HG03442 (cell line): Measurements from ENCODE around the gene AP3S2.
"Not testable (repeated sequence)": the region's sequence is repeated elsewhere in the genome, so short reads cannot be mapped to it uniquely, and the experiment has no call there.

Experiments
- ATAC-seq: cut with Tn5 transposase; IDR thresholded peaks from one replicate; pipeline ENCODE4 v1.9.1; 2021; ENCODE audit warnings: mild to moderate bottlenecking, moderate library complexity; ENCODE audit not compliant: unreplicated experiment

Gene AP3S2

DNA sequence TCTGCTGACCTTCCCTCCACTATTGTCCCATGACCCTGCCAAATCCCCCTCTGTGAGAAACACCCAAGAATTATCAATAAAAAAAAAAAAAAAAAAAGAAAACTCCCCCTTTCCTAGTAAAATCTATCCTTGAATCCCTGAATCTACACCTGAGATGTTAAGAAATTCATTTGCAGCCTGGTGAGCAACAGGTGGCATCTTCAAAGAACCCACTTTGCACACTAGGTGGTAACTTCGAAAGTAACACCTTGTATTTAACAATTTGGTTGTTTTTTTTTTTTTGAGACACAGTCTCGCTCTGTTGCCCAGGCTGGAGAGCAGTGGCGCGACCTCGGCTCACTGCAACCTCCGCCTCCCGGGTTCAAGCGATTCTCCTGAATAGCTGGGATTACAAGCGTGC is 24.3 kb downstream of the AP3S2 start:
- ATAC-seq = not testable (repeated sequence)

- no peak for ATAC-seq
Measured at GRCh38 chr15:89864958-89865739, 28.6 kb downstream of the AP3S2 start.

DNA sequence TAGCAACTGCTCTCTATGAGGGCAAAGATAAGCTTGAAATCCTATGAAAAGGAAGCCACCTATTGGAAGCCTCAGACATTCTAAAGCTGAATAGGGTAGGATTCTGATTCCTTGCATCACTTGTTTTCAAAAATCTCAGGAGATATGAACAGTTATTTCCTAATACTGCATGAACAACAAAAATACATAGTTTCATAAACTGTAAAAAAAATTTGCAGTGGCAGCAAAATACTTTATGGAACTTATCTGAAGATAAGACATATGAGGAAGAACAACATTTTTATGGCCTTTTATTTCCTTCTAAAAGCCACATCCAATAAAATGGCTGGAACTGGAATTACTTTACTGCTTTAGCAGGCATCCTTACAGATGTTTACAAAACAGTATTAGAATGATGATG is 29.9 kb downstream of the AP3S2 start:
- no peak for ATAC-seq

DNA sequence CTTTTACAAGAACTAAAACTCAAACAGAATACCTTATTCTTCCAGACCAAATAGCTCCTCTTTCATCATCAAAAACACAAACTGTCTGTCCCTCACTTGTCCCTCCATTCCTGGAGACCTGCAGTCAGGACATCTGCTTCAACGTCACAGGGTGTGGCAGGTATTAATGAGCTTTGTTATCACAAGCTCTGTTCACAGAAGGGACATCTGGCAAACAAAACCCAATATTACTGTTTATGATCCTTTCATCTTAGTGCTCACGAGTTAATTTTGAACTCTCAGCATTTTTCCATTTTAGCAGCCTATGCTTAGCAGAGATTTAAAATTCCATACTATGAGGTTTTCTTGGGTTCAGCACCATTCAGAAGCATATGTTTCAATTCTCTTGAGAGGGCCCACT is 32.9 kb downstream of the AP3S2 start:
- ATAC-seq = no peak

DNA sequence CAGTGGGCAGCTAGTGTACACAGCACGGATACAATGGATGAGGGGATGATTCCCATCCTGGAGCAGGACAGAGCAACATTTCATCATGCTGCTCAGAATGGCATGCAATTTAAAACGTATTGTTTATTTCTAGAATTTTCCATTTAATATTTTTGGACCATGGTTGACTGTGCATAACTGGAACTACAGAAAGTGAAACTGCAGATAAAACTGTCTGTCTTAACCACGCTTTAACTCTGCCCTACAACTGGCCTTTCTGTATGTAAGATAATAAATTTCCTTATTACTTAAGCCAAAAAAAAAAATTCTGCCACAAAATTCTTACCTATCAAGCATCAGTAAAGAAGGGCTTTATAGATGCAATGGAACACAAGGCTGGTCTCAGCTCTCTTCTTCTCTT is 33.4 kb downstream of the AP3S2 start:
- ATAC-seq = no peak

DNA sequence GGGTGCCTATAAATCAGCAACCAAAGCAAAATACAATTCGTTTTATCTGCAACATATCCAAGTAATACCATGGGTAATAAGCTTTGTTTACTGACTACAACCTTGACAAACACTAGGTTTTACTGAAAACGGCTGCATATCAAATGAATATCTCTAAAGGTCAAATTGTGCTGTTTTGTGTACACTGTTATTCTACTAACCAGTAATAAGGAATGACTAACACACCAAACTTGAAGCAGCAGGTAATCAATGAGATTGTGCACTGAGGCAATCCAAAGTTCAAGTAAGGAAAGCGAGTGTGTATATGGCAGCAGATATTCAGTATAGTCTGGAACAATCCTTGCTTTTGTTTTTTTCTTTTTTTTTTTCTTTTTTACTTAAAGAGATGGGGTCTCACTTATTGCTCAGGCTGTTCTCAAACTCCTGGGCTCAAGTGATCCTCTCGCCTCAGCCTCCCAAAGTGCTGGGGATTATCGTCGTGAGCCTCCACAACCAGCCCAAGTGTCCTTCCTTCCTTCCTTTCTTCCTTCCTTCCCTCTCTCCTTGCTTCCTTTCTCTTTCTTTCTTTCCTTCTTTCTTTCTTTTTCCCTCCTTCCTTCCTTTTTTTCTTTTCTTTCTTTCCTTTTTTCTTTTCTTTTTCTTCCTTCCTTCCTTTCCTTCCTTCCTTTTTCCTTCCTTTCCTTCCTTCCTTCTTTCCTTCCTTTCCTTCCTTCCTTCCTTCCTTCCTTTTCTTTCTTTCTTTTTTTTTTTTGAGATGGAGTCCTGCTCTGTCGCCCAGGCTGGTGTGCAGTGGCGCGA is 34.9 kb downstream of the AP3S2 start:
- no peak for ATAC-seq

GRCh38 chr15:89857673-89858072 is 36.1 kb downstream of the AP3S2 start:
- no peak for ATAC-seq

DNA sequence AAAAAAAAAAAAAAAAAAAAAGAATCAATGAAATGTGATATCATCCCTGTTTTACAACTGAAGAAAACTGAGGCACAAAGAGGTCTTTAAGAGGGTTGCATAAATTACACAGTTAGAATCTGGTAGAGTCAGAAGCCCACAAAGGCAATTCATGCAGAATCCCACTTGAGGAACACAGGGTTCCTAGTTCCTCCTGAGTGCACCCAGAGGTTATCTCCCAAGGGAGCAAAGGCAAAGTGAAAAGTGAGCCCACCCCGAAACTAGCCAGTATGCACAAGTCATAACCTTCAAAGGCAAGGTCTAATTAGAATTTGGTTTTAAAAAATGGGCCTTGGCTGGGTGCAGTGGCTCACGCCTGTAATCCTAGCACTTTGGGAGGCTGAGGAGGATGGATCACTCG is 37.8 kb downstream of the AP3S2 start:
- ATAC-seq = no peak

- ATAC-seq = not testable (repeated sequence)
Measured at GRCh38 chr15:89854863-89855262, 38.9 kb downstream of the AP3S2 start.

DNA sequence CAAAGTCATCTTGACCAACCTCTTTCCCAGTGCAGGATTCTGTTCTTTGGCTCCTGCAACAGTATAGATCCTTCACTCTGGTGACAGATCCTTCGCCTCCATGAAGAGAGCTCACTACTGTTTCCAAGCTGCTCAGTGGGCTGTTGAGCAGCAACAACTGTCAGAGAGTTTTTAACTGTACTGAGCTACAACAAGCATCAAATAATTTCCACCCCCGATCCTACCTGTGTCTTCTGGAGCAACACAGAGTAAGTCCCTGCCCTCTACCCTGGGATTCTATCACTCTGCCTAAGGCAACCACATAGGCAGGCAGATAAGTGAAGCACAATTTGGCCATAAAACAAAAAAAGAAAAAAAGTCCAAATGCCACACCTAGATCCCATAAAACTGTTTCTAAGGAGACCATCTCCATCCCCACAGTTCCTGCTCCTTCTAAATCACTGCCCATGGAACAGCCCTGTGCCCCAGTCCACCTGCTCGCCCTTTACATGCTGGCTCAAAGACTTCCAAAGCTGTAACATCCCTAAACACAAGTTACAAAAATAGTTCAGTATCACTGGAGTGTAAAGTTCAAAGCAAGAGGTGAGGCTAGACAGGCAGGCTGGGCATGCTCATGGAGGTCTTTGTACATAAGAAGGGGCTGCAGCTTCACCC is 41.3 kb downstream of the AP3S2 start:
- no peak for ATAC-seq

DNA sequence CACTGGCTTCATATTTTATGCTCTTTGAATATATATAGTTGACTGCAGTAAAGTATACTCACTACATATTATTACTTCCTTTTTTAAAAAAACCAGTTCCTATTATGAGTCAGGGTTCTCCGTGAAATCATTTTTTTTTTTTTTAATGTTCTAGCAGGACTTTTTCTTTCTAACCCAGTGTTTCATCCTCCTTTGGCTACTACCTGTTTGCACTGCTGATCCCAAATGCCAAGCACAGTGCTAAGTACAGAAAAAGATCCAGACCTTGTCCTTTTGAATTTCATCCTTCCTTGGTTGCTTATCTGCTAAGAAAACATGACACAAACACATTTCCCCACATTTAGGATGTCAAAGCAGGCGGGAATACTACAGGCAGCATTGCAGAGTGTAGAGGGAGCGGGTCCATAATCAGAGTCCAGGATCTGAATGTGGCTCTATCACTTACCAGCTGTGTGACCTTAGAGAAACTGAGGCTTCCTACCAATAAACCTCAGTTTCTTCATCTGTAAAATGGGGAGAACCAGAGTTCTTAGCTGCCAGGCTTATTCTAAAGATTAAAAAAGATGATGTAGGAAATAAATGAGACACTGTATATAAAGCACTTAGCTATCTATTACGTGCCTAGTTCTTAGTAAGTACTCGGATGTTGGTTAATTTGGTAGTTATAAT is 42.0 kb downstream of the AP3S2 start:
- ATAC-seq = peak; percentile 70

DNA sequence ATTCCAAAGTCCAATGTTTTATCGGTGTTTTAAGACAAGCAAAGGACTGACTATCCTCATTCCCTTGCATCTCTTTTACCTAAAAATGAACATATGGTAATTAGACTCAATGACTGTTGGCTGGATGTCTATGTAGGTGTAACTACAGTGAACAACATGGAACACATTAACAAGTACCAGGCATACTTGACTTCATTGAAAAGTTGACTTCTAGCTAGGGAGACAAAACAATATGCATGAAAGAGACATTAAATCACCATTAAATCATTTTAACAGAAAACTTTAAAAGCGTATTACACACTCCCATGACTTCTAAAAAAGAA is 44.9 kb downstream of the AP3S2 start:
- no peak for ATAC-seq

DNA sequence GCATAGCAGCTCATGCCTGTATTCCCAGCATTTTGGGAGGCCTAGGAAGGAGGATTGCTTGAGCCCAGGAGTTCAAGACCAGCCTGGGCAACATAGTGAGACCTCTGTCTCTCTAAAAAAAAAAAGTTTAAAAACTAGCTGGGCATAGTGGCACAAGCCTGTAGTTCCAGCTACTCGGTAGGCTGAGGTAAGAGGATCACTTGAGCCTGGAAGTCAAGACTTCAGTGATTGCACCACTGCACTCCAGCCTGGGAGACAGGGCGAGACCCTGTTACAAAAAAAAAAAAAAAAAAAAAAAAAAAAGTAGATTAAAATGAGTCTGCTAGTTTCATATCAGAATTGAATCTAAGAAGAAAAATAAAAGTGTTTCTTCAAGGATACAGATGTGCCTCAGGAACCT is 46.7 kb downstream of the AP3S2 start:
- ATAC-seq = no peak

- ATAC-seq = no peak
Measured at GRCh38 chr15:89845305-89845893, 48.4 kb downstream of the AP3S2 start.

DNA sequence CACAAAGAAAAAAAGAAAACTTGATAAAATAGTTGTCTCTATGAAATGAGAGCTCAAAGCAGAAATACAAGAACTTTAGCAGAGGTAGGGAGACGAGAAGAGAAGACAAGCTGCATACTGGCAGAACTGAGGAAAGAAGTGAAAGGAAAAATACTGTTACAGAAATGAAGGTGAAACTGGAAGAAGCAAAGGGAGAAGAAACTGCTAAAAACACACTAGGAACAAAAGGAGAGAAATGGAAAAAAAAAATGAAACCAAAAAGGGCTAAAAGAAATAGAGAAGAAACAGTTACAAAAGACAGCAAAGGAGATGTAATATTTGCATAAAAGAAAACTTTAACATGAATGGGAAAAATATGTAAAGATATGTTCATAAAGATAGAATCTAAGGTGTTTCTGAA is 51.8 kb downstream of the AP3S2 start:
- ATAC-seq = no peak

- no peak for ATAC-seq
Measured at GRCh38 chr15:89841306-89841705, 52.5 kb downstream of the AP3S2 start.

DNA sequence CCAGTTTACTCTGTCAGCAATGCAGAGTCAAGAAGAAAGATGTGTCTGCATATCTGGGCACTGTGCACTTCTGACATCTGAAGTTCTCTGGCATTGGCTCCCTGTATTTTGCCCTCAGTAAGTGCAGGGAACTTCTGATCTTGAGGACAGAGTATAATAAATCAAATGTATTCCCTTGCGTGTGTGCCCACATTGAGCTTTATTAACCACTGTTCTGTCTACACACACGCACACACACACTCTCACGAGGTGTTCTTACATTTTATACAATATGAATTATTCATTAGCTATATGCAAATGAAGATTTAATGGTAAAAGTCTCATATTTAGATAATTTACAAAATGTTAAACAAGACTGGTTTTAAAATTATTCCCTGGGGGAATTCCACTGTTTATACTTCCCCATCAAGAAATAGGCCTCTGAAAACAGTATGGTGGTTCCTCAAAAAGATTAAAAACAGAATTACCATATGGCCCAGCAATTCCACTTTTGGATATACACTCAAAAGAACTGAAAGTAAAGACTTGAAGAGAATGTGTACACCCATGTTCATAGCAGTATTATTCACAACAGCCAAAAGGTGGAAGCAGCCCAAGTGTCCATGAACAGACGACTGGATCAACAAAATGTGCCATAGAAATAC is 54.5 kb downstream of the AP3S2 start:
- no peak for ATAC-seq

- ATAC-seq = no peak
Measured at GRCh38 chr15:89837830-89838178, 56.0 kb downstream of the AP3S2 start.

DNA sequence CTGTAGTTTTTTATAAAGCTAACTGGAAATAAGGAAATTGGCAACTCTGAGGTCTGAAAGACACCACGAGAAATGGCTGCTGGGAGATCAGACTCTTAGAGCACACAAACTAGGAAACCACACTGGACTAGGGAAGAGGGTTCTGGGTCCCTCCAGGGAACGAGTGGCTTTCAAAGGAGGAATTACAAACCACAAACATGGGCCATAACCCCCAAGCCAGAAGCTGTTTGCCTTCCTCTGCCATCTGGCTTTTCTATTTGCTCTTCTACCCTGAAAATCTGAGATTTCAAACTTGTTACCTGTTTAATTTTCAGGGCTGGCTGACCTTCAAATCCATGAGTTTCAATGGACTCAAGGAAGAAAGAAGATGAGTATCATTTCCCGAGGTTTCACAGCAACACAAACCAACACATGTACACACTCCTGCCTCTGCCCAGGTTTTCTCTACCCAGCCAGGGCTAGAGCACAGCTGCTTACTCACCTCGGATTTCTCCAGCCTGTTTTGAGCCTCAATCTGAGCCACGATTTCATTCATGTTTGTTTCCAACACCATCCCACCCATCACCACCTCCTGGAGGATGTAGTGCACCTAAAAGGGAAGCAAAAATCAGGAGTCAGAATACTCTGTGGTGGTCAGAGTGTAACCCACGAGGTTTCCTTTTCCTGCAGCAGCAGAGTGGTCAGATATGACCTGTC is 56.5 kb downstream of the AP3S2 start:
- no peak for ATAC-seq
